Measurements from ENCODE around the gene ASCL4. TPM values are rescaled to one million over a fixed set of nuclear protein-coding genes. Genes with fewer than 3 reads are reported as not detected.

The ASCL4 gene
- total RNA-seq, 1 donor from 2014 or later: not detected

GRCh38 chr12:107818984-107819383 lies 44.5 kb downstream of the ASCL4 start:
- H3K4me3 ChIP-seq: no peak overlapping the region
- TF ChIP-seq EZH2phosphoT487 (IDR thresholded peaks at IDR 0.05) (no peak), CTCF (IDR thresholded peaks at IDR 0.05) (no peak), EZH2 (IDR thresholded peaks at IDR 0.05) (no peak)
- Mint-ChIP-seq H3K9me3 (peaks cover 1% of the 10 kb centered on the region), H3K4me3 (no peak overlapping the region), H3K4me1 (no peaks in the 10 kb centered on the region), H3K27me3 (ENCODE audit: insufficient read depth, low read depth) (peaks cover 4% of the 10 kb centered on the region), H3K27ac (no peak overlapping the region), H3K36me3 (no peaks in the 10 kb centered on the region)
- no peaks in the 10 kb centered on the region for H3K27me3 ChIP-seq
- H3K4me1 ChIP-seq: no peaks in the 10 kb centered on the region
- no peak overlapping the region for H2AFZ ChIP-seq (replicated peaks)
- H3K79me2 ChIP-seq (ENCODE audit: low read depth): no peaks in the 10 kb centered on the region
- peak; percentile 6 for DNase-seq (ENCODE audit: low spot score)
- no peak overlapping the region for H3K27ac ChIP-seq
- H4K20me1 ChIP-seq (ENCODE audit: low read depth): no peaks in the 10 kb centered on the region
- no peak overlapping the region for H3K4me2 ChIP-seq
- H3F3A ChIP-seq (ENCODE audit: low read depth): no peaks in the 10 kb centered on the region
- H3K9ac ChIP-seq: no peak overlapping the region
- H3K9me3 ChIP-seq (ENCODE audit: low read depth): no peaks in the 10 kb centered on the region
- H3K36me3 ChIP-seq: no peaks in the 10 kb centered on the region

GRCh38 chr12:107822356-107822755 lies 47.9 kb downstream of the ASCL4 start:
- H2AFZ ChIP-seq (replicated peaks): peak overlapping the region; percentile 95
- Mint-ChIP-seq H3K27ac (no peak overlapping the region), H3K9me3 (peaks cover 19% of the 10 kb centered on the region), H3K4me3 (no peak overlapping the region), H3K27me3 (ENCODE audit: insufficient read depth, low read depth) (peaks cover 4% of the 10 kb centered on the region), H3K36me3 (peaks cover 3% of the 10 kb centered on the region), H3K4me1 (no peaks in the 10 kb centered on the region)
- no peaks in the 10 kb centered on the region for H3K36me3 ChIP-seq
- no peak overlapping the region for H3K9ac ChIP-seq
- no peak overlapping the region for H3K4me3 ChIP-seq
- H3K9me3 ChIP-seq (ENCODE audit: low read depth): peaks cover 4% of the 10 kb centered on the region
- no peaks in the 10 kb centered on the region for H3K79me2 ChIP-seq (ENCODE audit: low read depth)
- TF ChIP-seq CTCF (IDR thresholded peaks at IDR 0.05) (no peak), EZH2 (IDR thresholded peaks at IDR 0.05) (no peak), EZH2phosphoT487 (IDR thresholded peaks at IDR 0.05) (no peak)
- no peaks in the 10 kb centered on the region for H3K4me1 ChIP-seq
- no peaks in the 10 kb centered on the region for H4K20me1 ChIP-seq (ENCODE audit: low read depth)
- H3K4me2 ChIP-seq: no peak overlapping the region
- H3K27ac ChIP-seq: no peak overlapping the region
- peak; percentile 8 for DNase-seq (ENCODE audit: low spot score)
- H3F3A ChIP-seq (ENCODE audit: low read depth): no peaks in the 10 kb centered on the region
- no peaks in the 10 kb centered on the region for H3K27me3 ChIP-seq

Other genes starting within 250 kb of the ASCL4 start
- gene PWP1, start 88.9 kb upstream of the ASCL4 start, total RNA-seq (ENCODE audit: low replicate concordance): 52.0 and 63.0 TPM in 2 replicates
- 19.3 and 21.9 TPM in 2 replicates for gene PRDM4, start 13.6 kb upstream of the ASCL4 start, total RNA-seq (ENCODE audit: low replicate concordance)